Spleen (tissue), 7 donors: ENCODE results near the gene EXOC4.

Experiments used
- POLR2A ChIP-seq, 3 donors: fragments of 450-650 bp; IDR thresholded peaks; one replicate each; pipeline ENCODE4 v1.5.1; 2017; ENCODE audit warnings: antibody characterized with exemption in 3 of 3, mild to moderate bottlenecking in 1 of 3
- POLR2AphosphoS5 ChIP-seq, 3 donors: sonication (generic); formaldehyde crosslinking; IDR thresholded peaks; one replicate each; pipeline ENCODE4 v1.5.1; 2017; ENCODE audit warnings: antibody characterized with exemption in 3 of 3
- TF ChIP-seq, protein P1 (sequence below), 11 experiments: fragments of 200-600 bp in 7 of 11; fragments of 450-650 bp in 4 of 11; sonication (generic) in 4 of 11; IDR thresholded peaks in 8 of 11; conservative IDR thresholded peaks in 3 of 11; 1 replicate in 7 of 11; 2 replicates in 4 of 11; pipeline versions ENCODE4 v1.4.0 to v1.8.0; 2016 to 2021; ENCODE audit warnings: antibody characterized with exemption in 11 of 11, inconsistent platforms in 4 of 11, mild to moderate bottlenecking in 1 of 11
- donor health status: DM: no; HTN: no; CAD: no; lungs with moderate emphysema.
- donor health status: DM: no; HTN: no; CAD: no.
- donor health status: DM: no; HTN: no; CAD: no.

- TF ChIP-seq, protein P1, sequence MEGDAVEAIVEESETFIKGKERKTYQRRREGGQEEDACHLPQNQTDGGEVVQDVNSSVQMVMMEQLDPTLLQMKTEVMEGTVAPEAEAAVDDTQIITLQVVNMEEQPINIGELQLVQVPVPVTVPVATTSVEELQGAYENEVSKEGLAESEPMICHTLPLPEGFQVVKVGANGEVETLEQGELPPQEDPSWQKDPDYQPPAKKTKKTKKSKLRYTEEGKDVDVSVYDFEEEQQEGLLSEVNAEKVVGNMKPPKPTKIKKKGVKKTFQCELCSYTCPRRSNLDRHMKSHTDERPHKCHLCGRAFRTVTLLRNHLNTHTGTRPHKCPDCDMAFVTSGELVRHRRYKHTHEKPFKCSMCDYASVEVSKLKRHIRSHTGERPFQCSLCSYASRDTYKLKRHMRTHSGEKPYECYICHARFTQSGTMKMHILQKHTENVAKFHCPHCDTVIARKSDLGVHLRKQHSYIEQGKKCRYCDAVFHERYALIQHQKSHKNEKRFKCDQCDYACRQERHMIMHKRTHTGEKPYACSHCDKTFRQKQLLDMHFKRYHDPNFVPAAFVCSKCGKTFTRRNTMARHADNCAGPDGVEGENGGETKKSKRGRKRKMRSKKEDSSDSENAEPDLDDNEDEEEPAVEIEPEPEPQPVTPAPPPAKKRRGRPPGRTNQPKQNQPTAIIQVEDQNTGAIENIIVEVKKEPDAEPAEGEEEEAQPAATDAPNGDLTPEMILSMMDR (IDR thresholded peaks at IDR 0.05 in 8 of 11, conservative IDR thresholded peaks at IDR 0.05 in 3 of 11) = no peak
- no peak for TF ChIP-seq POLR2A (IDR thresholded peaks at IDR 0.05)
- TF ChIP-seq POLR2AphosphoS5 (IDR thresholded peaks at IDR 0.05) = no peak
Measured at GRCh38 chr7:133504825-133505224, 251.9 kb downstream of the EXOC4 start.
